HL-60/S4 treated with retinoic acid at 250 ng/mL for 4 days and 3 days (cell line): ENCODE measurements around the gene AKR1A1.
"Not testable (repeated sequence)": the region's sequence is repeated elsewhere in the genome, so short reads cannot be mapped to it uniquely, and the experiment has no call there.

ENCODE experiments used
- in situ Hi-C: fragments of 300-500 bp; cut with MboI; formaldehyde crosslinking; loops from 2 replicates; pipeline ENCODE4 v1.7.0; 2022; ENCODE audit warnings: low sequenced_read_pairs

AKR1A1 gene

DNA sequence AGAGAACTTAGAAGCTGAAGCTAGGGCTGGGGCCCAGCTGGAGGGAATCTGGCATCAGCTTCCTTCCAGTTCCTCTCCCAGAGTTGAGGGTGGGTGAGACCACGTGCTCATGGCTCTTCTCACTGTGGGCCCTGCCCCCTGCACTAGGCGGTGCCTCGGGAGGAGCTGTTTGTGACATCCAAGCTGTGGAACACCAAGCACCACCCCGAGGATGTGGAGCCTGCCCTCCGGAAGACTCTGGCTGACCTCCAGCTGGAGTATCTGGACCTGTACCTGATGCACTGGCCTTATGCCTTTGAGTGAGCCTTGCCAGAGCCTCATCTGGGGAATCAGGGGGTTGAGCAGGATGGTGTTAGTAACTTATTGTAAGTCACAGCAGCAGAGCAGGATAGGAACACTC, 16.1 kb downstream of the AKR1A1 start:
- in situ Hi-C loops: loop anchor here (5.0 to 25.0 kb wide), 2 partner anchors 59 to 554 kb away; partner anchors contain the start of genes HECTD3 and UROD

GRCh38 chr1:45567911-45568310, 17.3 kb downstream of the AKR1A1 start:
- in situ Hi-C loops: loop anchor here (5.0 to 25.0 kb wide), 2 partner anchors 61 to 556 kb away; partner anchors contain the start of genes HECTD3 and UROD

DNA sequence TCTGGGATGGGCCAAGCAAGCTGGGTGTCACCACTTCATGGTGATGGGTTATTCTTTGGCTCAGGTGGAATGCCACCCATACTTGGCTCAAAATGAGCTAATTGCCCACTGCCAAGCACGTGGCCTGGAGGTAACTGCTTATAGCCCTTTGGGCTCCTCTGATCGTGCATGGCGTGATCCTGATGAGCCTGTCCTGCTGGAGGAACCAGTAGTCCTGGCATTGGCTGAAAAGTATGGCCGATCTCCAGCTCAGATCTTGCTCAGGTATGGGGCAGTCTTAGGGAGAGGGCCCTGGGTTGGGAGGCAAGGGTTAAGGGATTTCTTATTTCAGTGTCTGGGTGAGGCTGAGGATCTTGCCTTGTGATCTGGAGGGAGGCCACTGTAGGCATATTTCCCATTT, 17.8 kb downstream of the AKR1A1 start:
- in situ Hi-C loops: loop anchor here (5.0 to 25.0 kb wide), 2 partner anchors 61 to 556 kb away; partner anchors contain the start of genes HECTD3 and UROD

GRCh38 chr1:45569571-45569961, 18.9 kb downstream of the AKR1A1 start:
- in situ Hi-C loops: loop anchor here (5.0 to 25.0 kb wide), 2 partner anchors 62 to 557 kb away; partner anchors contain the start of genes HECTD3 and UROD

DNA sequence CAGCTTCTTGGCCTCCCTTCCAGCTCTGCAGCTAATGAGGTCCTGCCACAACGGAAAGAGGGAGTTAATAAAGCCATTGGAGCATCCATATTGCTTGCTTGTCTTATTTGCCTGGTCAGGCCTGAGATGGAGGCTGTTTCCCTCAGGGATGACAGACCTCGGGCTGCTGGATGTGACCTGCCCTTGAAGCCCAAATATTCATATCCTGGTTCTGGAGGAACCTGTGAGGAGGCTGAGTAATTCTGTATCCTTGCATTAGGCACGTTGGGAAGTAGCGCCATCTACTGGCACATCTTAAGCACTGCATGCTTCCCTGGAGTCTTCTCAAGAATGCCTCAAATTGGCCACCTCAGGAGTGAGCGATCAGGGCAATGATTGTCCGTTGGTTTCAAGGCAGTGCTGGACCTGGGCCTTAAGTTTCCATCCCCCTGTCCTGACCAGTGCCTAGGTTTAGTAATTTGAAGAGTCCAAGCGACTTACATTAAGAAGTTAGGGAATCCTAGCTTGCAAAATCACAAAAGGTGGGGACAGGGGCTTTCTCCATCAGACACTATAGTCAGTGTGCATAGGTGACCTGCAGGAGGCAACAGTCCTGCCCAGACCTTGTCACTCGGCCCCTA, 19.4 kb downstream of the AKR1A1 start:
- in situ Hi-C loops: loop anchor here (5.0 to 25.0 kb wide), 2 partner anchors 63 to 558 kb away; partner anchors contain the start of genes HECTD3 and UROD

- in situ Hi-C loops: loop anchor here (25.0 kb wide), 1 partner anchor 558 kb away; the partner anchor contains the start of genes HECTD3 and UROD
Observed at GRCh38 chr1:45570631-45571030, 20.0 kb downstream of the AKR1A1 start.

DNA sequence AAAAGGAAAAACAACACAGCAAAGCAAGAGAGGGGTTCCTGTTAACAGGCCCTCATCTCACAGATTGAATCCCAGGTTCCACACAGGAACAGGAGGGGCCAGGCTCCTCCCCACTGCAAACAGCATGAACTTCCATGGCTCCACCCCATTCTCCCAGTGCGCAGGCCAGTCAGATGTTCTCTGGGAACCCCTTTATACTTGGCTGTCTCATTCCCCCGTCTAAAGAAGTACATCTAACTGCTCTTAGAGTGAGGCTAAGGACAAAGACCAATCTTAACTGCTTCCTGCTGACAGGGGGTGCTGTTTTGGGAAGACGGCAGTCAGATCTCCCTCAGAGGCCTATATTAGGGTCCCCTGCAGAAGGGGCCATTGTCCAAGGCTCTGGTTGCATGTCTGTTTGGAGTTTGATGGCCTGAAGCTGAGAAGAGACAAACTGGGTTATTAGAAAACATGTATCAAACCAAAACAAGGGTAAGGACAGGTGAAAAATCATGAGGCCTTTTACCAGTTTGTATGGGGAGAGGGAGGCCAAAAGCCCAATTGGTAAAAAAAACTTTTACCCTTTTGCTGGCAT, 22.7 kb downstream of the AKR1A1 start:
- in situ Hi-C loops: loop anchor here (25.0 kb wide), 1 partner anchor 561 kb away; the partner anchor contains the start of genes HECTD3 and UROD

DNA sequence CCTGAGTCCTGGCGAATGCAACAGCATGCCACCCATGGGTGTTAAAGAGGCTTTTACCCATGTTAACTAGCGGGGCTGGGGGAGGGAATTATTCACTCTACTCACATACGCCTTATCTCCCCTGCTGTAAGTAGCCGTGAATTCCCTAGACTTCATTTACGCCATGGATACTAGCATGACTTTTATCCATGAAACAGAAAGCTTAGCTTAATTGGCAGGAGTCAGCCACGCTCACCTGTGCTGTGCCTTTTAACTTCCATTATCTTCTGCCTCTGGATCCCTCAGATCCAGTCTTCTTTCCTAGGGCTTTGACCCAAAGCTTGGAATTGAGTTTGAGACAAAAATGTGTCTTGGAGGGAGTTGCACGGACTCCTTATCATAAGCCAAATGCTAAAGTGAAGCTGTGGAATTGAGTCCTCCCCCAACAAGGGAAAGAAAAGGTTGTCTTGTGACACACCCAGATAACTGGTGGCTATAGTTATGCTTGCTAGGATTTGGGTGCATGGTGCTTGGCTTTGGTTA, 23.5 kb downstream of the AKR1A1 start:
- in situ Hi-C loops: loop anchor here (25.0 kb wide), 1 partner anchor 562 kb away; the partner anchor contains the start of genes HECTD3 and UROD

- in situ Hi-C loops: no loop called here
Observed at GRCh38 chr1:45583264-45583665, 32.6 kb downstream of the AKR1A1 start.

GRCh38 chr1:45583666-45584350, 33.2 kb downstream of the AKR1A1 start, which contains the start of gene NASP:
NASP (plus strand) TSS chr1:45584041; CDS start chr1:45584147, 106 bp downstream.
- in situ Hi-C loops: no loop called here

DNA sequence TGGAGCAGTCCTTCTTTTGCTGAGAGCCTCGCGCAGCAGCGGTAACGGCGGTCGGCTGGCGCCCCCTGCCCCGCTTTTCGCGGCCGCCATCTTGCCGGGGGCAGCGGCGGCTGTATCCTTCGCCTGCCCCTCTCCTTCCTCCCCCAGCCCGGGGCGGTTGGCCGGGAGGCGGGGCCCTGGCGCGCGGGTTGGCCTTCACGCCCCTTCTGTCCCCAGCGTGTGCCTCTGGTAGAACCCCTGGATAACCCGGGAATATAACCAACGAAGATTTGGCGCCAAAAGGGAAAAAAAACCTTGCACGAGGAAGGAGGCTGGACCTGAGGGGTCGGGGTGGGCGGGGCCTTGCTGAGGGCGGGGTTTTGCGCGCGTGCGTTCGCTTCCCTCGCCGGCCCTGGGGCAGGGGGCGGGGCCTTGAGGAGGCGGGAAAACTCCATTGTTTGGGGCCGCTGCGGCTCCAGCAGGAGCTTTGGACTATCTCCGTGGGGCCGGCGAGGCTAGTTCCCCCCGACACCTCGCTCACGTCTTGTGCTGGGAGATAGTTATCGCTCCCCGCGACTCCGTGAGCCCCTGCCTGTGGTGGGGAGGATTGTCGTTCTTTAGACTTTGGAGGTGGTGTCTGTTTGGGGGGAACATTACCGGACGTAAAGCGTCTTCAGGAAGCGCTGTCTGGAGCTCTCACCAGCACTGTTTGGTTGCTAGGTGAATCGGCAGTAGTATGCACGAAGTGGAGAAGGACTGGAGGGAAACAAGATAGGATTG, 33.9 kb downstream of the AKR1A1 start:
- in situ Hi-C loops: no loop called here

GRCh38 chr1:45585110-45585426, 34.4 kb downstream of the AKR1A1 start:
- in situ Hi-C loops: no loop called here

DNA sequence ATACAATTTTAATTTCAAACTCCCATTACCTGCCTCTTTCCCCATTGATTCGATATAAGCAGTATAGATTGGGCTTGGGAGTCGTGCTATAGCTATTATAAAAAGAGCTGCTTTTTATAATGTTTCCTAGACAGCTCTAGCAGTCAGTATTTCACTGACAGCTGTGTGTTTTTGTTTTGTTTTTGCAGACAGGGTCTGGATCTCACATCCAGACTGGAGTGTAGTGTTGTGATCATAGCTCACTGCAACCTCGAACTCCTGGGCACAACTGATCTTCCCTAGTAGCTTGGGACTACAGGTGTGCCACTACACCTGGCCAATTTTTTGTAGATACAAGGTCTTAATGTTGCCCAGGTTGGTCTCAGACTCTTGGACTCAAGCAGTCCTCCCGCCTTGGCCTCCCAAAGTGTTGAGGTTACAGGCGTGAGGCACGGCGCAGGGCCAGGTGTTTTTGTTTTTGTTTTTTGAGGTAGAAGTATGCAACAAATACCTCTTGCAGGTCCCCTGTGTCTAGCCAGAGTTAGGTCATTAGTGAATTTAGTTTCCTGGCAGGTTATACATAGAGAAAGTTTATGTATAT, 35.0 kb downstream of the AKR1A1 start:
- in situ Hi-C loops: no loop called here

- in situ Hi-C loops: no loop called here
Observed at GRCh38 chr1:45586769-45587168, 36.1 kb downstream of the AKR1A1 start.

DNA sequence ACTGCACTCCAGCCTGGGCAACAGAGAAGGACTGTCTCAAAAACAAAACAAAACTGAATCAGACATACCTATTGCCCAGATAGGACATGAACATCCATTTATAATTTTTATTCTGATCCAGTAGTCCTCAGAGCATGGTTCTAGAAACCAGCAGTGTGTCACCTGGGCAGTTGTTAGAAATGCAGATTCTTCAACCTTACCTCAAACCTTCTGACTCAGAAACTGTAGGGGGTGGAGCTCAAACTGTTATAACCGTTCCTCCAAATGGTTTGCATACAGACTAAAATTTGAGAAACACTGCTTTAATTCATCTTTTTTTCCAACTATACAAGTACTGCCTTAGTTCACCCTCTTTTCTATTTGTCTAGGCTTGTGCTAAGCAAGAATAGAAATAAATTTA, 39.2 kb downstream of the AKR1A1 start:
- in situ Hi-C loops: no loop called here

DNA sequence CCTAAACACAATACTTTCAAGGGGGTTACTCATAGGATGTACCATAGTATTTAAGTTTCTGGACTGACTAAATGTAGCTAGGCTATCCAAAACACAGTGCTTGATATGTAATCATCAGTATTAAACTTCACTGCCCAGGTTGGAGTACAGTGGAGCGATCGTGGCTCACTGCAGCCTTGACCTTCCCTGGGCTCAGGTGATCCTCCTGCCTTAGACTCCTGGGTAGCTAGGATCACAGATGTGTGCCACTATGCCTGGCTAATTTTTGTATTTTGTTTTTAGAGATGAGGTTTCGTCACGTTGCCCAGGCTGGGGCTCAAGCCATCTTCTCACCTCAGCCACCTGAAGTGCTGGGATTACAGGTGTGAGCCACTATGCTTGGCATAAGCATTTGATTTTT, 43.8 kb downstream of the AKR1A1 start:
- in situ Hi-C loops: no loop called here

DNA sequence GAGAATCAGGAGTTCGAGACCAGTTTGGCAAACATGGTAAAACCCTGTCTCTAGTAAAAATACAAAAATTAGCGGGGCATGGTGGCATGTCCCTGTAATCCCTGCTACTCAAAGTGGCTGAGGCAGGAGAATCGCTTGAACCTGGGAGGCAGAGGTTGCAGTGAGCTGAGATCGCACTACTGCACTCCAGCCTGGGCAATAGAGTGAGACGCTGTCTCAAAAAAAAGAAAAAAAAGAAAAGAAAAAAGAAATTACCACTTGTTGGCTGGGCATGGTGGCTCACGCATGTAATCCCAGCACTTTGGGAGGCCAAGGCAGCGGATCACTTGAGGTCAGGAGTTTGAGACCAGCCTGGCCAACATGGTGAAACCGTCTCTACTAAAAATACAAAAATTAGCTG, 46.1 kb downstream of the AKR1A1 start:
- in situ Hi-C loops: not testable (repeated sequence)

GRCh38 chr1:45604239-45604638, 53.6 kb downstream of the AKR1A1 start:
- in situ Hi-C loops: no loop called here

- in situ Hi-C loops: no loop called here
Observed at GRCh38 chr1:45607404-45608074, 56.9 kb downstream of the AKR1A1 start.
